HTERT RPE-1 (cell line): ENCODE measurements around the gene ZNF488.

Source experiments
- in situ Hi-C: fragments of 300-500 bp; cut with MboI; formaldehyde crosslinking; loops from 4 replicates; pipeline ENCODE4 v1.14.3; 2020; ENCODE audit warnings: low sequenced_read_pairs

ZNF488 gene

GRCh38 chr10:47350671-47351640 lies 33.1 kb downstream of the ZNF488 start:
- in situ Hi-C loops, result no loop called here

GRCh38 chr10:47349941-47350371 lies 34.1 kb downstream of the ZNF488 start:
- in situ Hi-C loops, result no loop called here

GRCh38 chr10:47349516-47349915 lies 34.6 kb downstream of the ZNF488 start:
- in situ Hi-C loops, result no loop called here

- in situ Hi-C loops, result no loop called here
Measured at GRCh38 chr10:47348661-47349470, 35.2 kb downstream of the ZNF488 start.

GRCh38 chr10:47348138-47348651 lies 35.9 kb downstream of the ZNF488 start, which contains the start of gene RBP3:
RBP3 (plus strand) TSS chr10:47348363; CDS start chr10:47348485, 122 bp downstream.
- in situ Hi-C loops, result no loop called here

GRCh38 chr10:47347303-47347675 lies 36.8 kb downstream of the ZNF488 start:
- in situ Hi-C loops, result no loop called here

GRCh38 chr10:47346581-47347302 lies 37.4 kb downstream of the ZNF488 start:
- in situ Hi-C loops, result no loop called here

- in situ Hi-C loops, result no loop called here
Measured at GRCh38 chr10:47344996-47345870, 38.9 kb downstream of the ZNF488 start.

GRCh38 chr10:47340608-47341170 lies 43.4 kb downstream of the ZNF488 start:
- in situ Hi-C loops, result no loop called here

- in situ Hi-C loops, result no loop called here
Measured at GRCh38 chr10:47339759-47340607, 44.1 kb downstream of the ZNF488 start.

GRCh38 chr10:47339186-47339735 lies 44.8 kb downstream of the ZNF488 start:
- in situ Hi-C loops, result no loop called here

- in situ Hi-C loops, result no loop called here
Measured at GRCh38 chr10:47337310-47337709, 46.8 kb downstream of the ZNF488 start.

GRCh38 chr10:47336387-47337134 lies 47.5 kb downstream of the ZNF488 start:
- in situ Hi-C loops, result no loop called here

GRCh38 chr10:47335906-47336305 lies 48.2 kb downstream of the ZNF488 start:
- in situ Hi-C loops, result no loop called here

GRCh38 chr10:47334466-47335295 lies 49.4 kb downstream of the ZNF488 start:
- in situ Hi-C loops, result no loop called here

GRCh38 chr10:47333532-47333931 lies 50.6 kb downstream of the ZNF488 start:
- in situ Hi-C loops, result no loop called here

- in situ Hi-C loops, result no loop called here
Measured at GRCh38 chr10:47332946-47333345, 51.1 kb downstream of the ZNF488 start.
